Activated T-cell treated with anti-CD3 and anti-CD28 coated beads, Interleukin-2, amount 50 U/mL, for 4 hours (primary cell): Measurements from ENCODE around the gene KRT40. TPM values are rescaled to one million over a fixed set of nuclear protein-coding genes. Genes with fewer than 3 reads are reported as not detected.
"Not testable (repeated sequence)": the region's sequence is repeated elsewhere in the genome, so short reads cannot be mapped to it uniquely, and the experiment has no call there.

Experiments
- ATAC-seq, 2 donors: fragments of 200-7000 bp; cut with Tn5 transposase; one replicate each; pipeline ENCODE4 v1.10.0; 2021
- DNase-seq: peaks from one replicate; pipeline ENCODE4 v3.0.0-alpha.2; 2020
- H3K27me3 Mint-ChIP-seq: one replicate; pipeline ENCODE4 v1.8.0; 2021; ENCODE audit warnings: low read depth, mixed read lengths
- H3K36me3 Mint-ChIP-seq: one replicate; pipeline ENCODE4 v1.8.0; 2022; ENCODE audit warnings: mixed read lengths; ENCODE audit not compliant: insufficient read depth
- H3K4me1 Mint-ChIP-seq: one replicate; pipeline ENCODE4 v1.8.0; 2021; ENCODE audit warnings: low read depth, mixed read lengths
- H3K4me3 Mint-ChIP-seq: one replicate; pipeline ENCODE4 v1.8.0; 2021; ENCODE audit warnings: mild to moderate bottlenecking, moderate library complexity, mixed read lengths
- H3K9me3 Mint-ChIP-seq: one replicate; pipeline ENCODE4 v1.8.0; 2021; ENCODE audit warnings: mixed read lengths
- total RNA-seq, 3 donors: library from RNA; stranded (reverse); gene quantifications; one replicate each; pipeline ENCODE4 v1.2.1, GENCODE V29; 2021

KRT40 gene
- total RNA-seq, 3 donors from 2014 or later = not detected

DNA sequence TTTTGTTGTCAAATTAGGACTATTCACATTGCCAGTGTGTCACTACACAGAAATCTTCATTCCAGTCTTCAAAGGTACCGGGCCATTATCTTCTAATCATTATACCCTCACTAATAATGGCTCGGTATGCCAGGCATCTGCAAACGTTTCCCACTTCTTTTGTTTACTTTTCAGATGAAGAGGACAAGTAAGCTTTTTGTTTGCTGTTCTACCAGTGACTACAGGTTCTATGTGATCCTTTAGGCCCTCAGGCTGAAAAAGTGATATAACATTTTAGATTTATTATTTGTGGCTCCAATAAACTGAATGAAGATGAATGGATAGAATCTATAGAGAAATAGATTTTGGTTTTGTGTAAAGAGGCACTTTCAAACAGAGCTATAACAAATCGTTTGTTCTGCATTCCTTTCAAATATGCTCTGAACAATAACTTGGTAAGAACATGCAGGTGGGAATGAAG is 25.2 kb upstream of the KRT40 start:
- DNase-seq (no peak), ATAC-seq (no peak)
- no peak overlapping the region for H3K4me3 Mint-ChIP-seq
- H3K27me3 Mint-ChIP-seq = peaks cover 2% of the 10 kb centered on the region
- H3K4me1 Mint-ChIP-seq = no peaks in the 10 kb centered on the region
- H3K36me3 Mint-ChIP-seq = no peaks in the 10 kb centered on the region
- H3K9me3 Mint-ChIP-seq = no peaks in the 10 kb centered on the region

DNA sequence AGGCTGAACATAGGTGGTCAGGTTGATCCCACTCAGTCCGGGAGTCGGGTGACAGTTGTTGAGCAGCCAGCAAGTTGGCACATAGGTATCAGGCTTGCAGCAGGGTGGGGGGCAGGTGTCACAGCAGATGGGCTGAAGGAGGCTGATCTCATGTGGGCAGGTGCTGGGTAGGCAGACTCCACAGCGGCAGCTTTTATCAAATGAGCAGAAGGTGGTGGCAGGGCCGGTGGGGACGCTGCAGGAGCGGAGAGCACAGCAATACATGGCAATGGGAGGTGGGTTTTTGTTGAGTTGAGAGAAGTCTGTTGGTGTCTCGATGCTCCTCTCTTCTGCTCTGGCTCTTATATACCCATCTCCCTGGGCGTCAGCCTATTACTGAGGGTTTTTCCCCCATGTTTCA is 24.7 kb upstream of the KRT40 start, which contains the start of gene KRTAP3-1:
Gene KRTAP3-1, minus strand, starts transcription at position 318 of the 400 bp plus-strand sequence. Its CDS starts 54 bp downstream, at position 264.
- H3K4me3 Mint-ChIP-seq = no peak within 1 kb of the TSS
- H3K9me3 Mint-ChIP-seq = no peaks in the 10 kb centered on the region
- H3K36me3 Mint-ChIP-seq = no peaks in the 10 kb centered on the region
- H3K4me1 Mint-ChIP-seq = no peaks in the 10 kb centered on the region
- DNase-seq (no peak), ATAC-seq (no peak)
- H3K27me3 Mint-ChIP-seq = peaks cover 4% of the 10 kb centered on the region

DNA sequence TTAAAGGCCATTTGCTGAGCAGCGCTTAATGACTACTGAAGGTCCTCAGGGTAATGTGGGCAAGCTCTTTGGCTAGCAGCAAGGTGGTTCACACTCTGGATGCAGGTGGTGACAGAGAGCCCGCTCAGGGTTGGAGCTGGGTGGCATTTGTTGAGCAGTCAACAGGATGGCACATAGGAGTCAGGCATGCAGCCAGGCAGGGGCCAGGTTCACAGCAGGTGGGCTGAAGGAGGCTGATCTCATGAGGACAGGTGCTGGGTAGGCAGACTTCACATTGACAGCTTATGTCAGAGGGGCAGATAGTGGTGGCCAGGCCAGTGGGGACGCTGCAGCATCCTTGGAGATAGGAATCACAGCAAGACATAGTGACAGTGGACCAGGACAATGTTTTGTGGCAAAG is 20.3 kb upstream of the KRT40 start:
- H3K36me3 Mint-ChIP-seq = no peaks in the 10 kb centered on the region
- DNase-seq (no peak), ATAC-seq (no peak)
- H3K9me3 Mint-ChIP-seq = no peaks in the 10 kb centered on the region
- no peaks in the 10 kb centered on the region for H3K4me1 Mint-ChIP-seq
- H3K27me3 Mint-ChIP-seq = peaks cover 7% of the 10 kb centered on the region
- no peak overlapping the region for H3K4me3 Mint-ChIP-seq

DNA sequence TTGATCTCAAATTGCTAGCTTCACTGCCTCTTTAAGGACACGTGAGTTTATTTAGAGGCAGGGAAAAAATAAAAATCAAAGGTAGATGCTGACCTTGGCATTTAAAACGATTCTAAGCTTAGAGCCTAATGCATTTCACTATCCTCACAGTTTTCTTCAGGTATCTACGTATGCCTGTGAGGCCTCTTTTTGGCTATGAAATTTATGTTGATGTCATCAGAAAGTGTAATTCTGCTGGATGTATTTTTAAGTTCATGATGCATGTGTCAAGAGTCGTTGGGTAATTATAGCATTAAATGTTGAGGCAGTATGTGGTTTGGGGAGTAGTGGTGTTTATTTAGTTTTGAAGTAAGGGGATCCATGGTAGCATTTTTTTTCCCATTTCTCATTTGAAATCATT is 19.8 kb upstream of the KRT40 start:
- no peak for DNase-seq
- Mint-ChIP-seq H3K9me3 (no peaks in the 10 kb centered on the region), H3K27me3 (peaks cover 12% of the 10 kb centered on the region), H3K4me3 (no peak overlapping the region), H3K36me3 (no peaks in the 10 kb centered on the region), H3K4me1 (no peaks in the 10 kb centered on the region)
- ATAC-seq = no peak

DNA sequence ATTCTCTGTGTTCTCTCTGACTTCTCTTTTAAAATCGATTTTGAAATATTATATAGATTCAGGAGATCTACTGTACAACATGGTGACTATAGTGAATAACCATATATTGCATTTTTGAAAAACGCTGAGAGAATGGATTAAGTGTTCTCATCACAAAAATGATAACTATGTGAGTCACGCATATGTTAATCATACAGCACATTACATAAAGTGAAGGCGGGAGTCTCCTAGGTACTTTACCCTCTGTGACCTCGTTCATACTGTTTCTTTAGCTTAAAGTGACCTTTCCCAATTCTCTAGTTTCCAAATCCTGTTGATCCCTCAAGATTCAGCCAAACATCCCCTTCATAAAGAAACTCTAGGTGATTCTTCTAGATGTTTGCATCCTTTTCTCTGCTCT is 18.7 kb upstream of the KRT40 start:
- no peak for DNase-seq
- Mint-ChIP-seq H3K27me3 (peaks cover 16% of the 10 kb centered on the region), H3K9me3 (no peaks in the 10 kb centered on the region), H3K4me1 (no peaks in the 10 kb centered on the region), H3K36me3 (no peaks in the 10 kb centered on the region), H3K4me3 (no peak overlapping the region)
- ATAC-seq = no peak

DNA sequence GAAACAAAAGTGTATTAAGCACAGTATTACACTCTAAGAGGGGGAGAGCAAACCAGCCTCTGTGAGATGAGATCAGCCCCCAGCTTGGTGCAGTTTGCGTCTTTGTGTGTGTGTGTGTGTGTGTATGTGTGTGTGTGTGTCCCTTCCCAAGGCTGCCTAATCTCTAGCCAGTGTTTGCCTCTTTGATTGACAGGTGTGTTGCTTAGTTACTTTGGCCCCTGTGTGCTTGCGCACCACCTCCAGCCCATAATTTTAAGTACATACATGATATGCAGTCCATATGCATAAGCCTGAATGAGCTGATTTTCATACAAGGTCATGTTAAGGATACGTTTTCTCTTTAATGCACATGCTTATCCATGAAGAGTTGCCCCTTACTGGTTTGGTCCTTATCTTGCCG is 17.7 kb upstream of the KRT40 start:
- H3K9me3 Mint-ChIP-seq = no peaks in the 10 kb centered on the region
- no peak for DNase-seq

DNA sequence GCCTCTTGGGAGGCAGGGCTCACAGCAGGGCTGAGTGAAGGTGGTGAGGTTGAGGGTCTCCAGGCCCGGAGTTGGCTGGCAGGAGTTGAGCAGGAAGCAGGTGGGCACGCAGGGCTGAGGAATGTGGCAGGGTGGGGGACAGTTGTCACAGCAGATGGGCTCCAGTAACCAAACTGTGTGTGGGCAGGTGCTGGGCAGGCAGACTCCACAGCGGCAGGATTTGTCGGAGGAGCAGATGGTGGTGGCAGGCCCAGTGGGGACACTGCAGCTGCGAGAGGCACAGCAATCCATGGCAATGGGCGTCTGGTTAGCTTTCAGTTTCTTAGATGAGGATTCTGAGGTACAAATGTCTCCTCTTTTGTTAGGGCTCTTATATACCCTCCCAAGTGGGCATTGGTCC is 15.4 kb upstream of the KRT40 start, which contains the start of gene KRTAP3-2:
Gene KRTAP3-2, minus strand, starts transcription at position 344 of the 400 bp plus-strand sequence. Its CDS starts 53 bp downstream, at position 291.
- not testable (repeated sequence) for ATAC-seq, H3K9me3 Mint-ChIP-seq
- H3K27me3 Mint-ChIP-seq = peaks cover 29% of the 10 kb centered on the region

More for the DNA sequence above, 17.7 kb upstream of the KRT40 start:
- Mint-ChIP-seq H3K4me3 (no peak overlapping the region), H3K4me1 (no peaks in the 10 kb centered on the region), H3K27me3 (peaks cover 21% of the 10 kb centered on the region), H3K36me3 (no peaks in the 10 kb centered on the region)
- no peak for ATAC-seq

DNA sequence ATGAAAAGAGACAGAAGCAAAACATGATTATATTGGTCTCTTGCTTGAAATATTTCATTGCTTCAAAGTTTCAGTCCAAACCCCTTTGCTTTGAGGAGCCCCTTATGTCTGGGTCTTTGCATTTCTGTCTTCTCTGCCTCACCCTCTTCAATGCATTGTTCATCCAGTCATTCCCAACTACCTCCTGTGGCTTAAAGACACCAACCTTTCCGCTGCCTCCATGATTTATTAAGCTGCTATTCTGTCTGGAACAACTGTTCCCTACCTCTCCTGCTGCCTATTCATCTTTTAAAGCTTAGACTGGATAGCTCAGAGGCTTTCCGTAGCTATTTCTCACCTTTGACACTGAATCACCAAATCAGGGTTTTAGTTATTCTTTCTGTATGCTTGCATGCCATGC is 13.2 kb upstream of the KRT40 start:
- no peaks in the 10 kb centered on the region for H3K9me3 Mint-ChIP-seq
- DNase-seq (no peak), ATAC-seq (no peak)
- H3K27me3 Mint-ChIP-seq = peaks cover 44% of the 10 kb centered on the region
- no peaks in the 10 kb centered on the region for H3K4me1 Mint-ChIP-seq
- no peaks in the 10 kb centered on the region for H3K36me3 Mint-ChIP-seq
- no peak overlapping the region for H3K4me3 Mint-ChIP-seq

More for the DNA sequence above, 15.4 kb upstream of the KRT40 start, which contains the start of gene KRTAP3-2:
- not testable (repeated sequence) for DNase-seq, H3K4me3 Mint-ChIP-seq, H3K36me3 Mint-ChIP-seq, H3K4me1 Mint-ChIP-seq

DNA sequence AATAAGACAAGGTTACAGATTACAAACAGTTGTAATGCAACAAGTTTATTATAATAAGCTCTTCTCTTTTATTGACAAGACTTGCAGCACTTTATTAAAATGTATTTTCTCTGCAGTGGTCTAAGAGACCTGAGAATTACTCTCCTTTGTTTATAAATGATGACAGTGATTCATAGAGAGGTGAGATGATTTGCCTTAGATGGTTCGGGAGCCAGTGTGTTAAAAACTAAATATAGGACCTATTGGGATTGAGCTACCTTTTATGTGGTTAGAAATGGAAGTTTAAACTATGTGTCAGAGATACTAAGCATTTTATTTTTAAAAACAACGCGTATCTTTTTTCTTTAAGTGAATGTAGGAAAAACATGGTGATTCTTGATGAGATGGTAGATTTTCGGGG is 12.7 kb upstream of the KRT40 start:
- ATAC-seq (no peak), DNase-seq (no peak)
- no peaks in the 10 kb centered on the region for H3K9me3 Mint-ChIP-seq
- H3K36me3 Mint-ChIP-seq = no peaks in the 10 kb centered on the region
- no peaks in the 10 kb centered on the region for H3K4me1 Mint-ChIP-seq
- peaks cover 49% of the 10 kb centered on the region for H3K27me3 Mint-ChIP-seq
- H3K4me3 Mint-ChIP-seq = no peak overlapping the region

DNA sequence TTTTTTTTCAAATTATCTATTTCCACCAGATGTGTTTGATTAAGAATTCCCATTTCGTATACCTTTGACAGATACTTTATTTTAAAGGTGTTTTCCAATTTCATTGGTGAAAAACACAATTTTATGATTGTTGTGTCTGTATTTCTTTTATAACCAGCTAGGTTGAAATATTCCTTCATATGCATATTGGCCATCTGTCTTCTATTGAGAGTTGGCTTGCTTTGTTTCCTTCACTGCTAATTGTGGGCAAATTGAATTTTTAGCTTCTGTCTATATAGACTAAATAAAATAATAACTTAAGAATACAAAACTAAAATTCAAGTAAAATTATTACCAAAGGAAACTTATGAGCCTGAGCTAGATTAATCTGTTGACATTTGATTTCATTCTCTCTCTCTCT is 11.0 kb upstream of the KRT40 start:
- no peaks in the 10 kb centered on the region for H3K4me1 Mint-ChIP-seq
- peaks cover 52% of the 10 kb centered on the region for H3K27me3 Mint-ChIP-seq
- no peak for ATAC-seq
- H3K4me3 Mint-ChIP-seq = no peak overlapping the region
- no peaks in the 10 kb centered on the region for H3K9me3 Mint-ChIP-seq
- no peaks in the 10 kb centered on the region for H3K36me3 Mint-ChIP-seq
- no peak for DNase-seq

DNA sequence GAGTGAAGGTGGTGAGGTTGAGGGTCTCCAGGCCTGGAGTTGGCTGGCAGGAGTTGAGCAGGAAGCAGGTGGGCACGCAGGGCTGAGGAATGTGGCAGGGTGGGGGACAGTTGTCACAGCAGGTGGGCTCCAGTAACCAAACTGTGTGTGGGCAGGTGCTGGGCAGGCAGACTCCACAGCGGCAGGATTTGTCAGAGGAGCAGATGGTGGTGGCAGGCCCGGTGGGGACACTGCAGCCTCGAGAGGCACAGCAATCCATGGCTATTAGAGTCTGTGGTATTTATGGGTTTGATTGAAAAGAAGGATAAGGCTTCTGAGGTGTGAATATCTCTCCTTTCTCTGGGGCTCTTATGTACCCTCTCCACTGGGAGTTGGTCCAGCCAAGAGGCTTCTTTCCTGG is 9.7 kb upstream of the KRT40 start, which contains the start of gene KRTAP3-3:
Gene KRTAP3-3, minus strand, starts transcription at position 326 of the 400 bp plus-strand sequence. Its CDS starts 67 bp downstream, at position 259.
- peaks cover 50% of the 10 kb centered on the region for H3K27me3 Mint-ChIP-seq
- no peaks in the 10 kb centered on the region for H3K9me3 Mint-ChIP-seq
- H3K4me3 Mint-ChIP-seq = no peak within 1 kb of the TSS
- no peak for ATAC-seq
- H3K36me3 Mint-ChIP-seq = no peaks in the 10 kb centered on the region
- DNase-seq = no peak
- no peaks in the 10 kb centered on the region for H3K4me1 Mint-ChIP-seq

DNA sequence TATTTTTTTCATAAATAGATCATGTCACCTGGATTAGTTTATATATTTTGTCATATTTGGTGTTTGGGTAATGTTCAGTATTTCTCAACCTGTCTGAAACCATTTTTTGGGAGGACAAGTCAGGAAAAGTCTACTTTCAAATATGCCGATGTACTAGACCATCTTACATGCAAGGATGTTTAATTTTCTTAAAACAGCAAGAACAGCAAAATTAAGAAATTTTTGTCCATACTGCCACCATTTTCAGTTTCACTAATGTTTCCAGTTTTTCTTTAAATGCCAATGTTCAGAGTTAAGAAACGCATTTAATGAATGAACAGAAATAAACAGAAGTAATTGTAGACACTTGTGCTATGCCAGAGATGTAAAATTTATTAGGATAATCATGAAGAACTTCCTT is 9.0 kb upstream of the KRT40 start:
- DNase-seq (no peak), ATAC-seq (no peak)
- Mint-ChIP-seq H3K4me1 (no peaks in the 10 kb centered on the region), H3K36me3 (no peaks in the 10 kb centered on the region), H3K27me3 (peaks cover 47% of the 10 kb centered on the region), H3K9me3 (no peaks in the 10 kb centered on the region), H3K4me3 (no peak overlapping the region)

DNA sequence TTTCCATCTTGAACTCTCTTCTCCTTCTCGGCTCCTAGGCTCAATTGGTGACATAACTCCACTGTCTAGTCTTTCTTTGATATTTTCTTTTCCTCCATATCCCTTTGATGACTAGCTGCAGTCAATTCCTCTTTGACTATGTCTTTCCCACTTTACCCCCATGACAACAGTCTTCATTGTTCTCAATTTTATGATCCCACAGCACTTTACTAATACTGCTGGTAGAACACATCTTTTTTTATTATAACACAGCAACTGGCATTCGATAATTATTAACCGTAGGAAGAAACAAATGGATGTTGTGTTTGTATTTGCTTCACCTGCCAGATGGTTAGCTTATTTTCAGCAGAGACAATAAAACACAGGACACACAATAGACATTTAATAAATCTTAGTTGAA is 8.5 kb upstream of the KRT40 start:
- Mint-ChIP-seq H3K9me3 (no peaks in the 10 kb centered on the region), H3K27me3 (peaks cover 46% of the 10 kb centered on the region), H3K4me1 (no peaks in the 10 kb centered on the region), H3K4me3 (no peak overlapping the region), H3K36me3 (no peaks in the 10 kb centered on the region)
- ATAC-seq (no peak), DNase-seq (no peak)

DNA sequence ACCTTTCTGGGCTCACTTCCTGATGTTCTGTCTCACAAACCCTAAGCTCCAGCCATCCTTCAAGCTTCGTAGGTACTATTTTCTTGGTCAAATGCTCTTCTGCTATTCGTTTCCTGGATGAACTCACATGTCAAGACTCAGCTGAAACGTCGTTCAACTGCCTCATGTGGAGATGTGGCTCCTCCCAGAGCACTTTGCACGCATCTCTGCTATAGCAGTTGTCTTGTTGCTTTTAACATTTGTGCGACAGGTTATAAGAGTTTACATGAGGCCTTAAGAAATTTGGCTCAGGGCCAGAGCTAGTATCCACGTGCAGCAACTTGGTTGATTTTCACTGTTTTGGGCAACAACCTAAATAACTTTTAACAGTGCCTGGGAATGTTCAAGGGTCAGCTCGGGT is 2.8 kb upstream of the KRT40 start:
- no peak overlapping the region for H3K4me3 Mint-ChIP-seq
- DNase-seq (no peak), ATAC-seq (no peak)
- H3K4me1 Mint-ChIP-seq = no peaks in the 10 kb centered on the region
- peaks cover 16% of the 10 kb centered on the region for H3K27me3 Mint-ChIP-seq
- H3K9me3 Mint-ChIP-seq = no peaks in the 10 kb centered on the region
- H3K36me3 Mint-ChIP-seq = no peaks in the 10 kb centered on the region

DNA sequence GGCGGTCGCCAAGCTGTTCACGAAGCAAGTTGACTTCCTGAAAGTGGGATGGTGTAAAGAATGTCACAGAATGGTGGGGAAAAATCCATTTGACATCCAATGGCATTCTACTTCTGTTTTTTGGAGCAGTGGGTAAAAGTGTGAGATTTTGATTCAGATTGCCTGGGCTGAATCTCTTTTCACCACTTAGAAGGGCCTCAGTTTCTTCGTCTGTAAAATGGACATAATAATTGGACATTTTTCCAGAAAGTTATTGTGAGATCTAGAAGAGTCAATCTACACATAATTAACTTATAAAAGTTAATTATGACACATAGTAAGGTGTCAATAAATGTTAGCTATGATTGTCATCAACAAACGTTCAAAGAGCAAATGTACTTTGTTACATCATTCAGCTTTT is 3.0 kb downstream of the KRT40 start:
- Mint-ChIP-seq H3K27me3 (peaks cover 13% of the 10 kb centered on the region), H3K36me3 (no peaks in the 10 kb centered on the region), H3K4me1 (no peaks in the 10 kb centered on the region), H3K9me3 (no peaks in the 10 kb centered on the region), H3K4me3 (no peak overlapping the region)
- DNase-seq (no peak), ATAC-seq (no peak)

DNA sequence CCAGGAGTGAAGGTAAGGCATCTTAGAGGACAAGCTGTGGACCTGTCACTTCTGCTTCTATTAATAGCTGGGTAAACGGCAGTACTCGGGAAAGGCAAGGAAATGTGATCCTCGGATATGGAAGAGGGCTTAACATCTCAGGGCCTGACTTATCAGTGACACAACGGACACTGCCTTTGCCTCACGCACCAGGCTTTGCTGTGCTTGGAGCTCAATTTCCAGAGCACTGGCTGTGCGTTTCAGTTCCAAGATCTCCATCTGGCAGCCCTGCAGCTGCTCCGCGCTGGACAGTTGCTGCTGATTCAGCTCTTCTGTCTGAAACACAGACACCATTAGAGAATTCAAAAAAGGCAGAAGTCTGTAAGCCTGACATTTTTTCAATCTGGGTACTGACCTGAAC is 3.5 kb downstream of the KRT40 start:
- H3K4me1 Mint-ChIP-seq = no peaks in the 10 kb centered on the region
- H3K36me3 Mint-ChIP-seq = no peaks in the 10 kb centered on the region
- ATAC-seq (no peak), DNase-seq (no peak)
- peaks cover 17% of the 10 kb centered on the region for H3K27me3 Mint-ChIP-seq
- no peak overlapping the region for H3K4me3 Mint-ChIP-seq
- no peaks in the 10 kb centered on the region for H3K9me3 Mint-ChIP-seq
